ENCODE measurements around the gene WWOX.
A peak's percentile ranks its signal among the peaks of the same experiment; 100 is the strongest.

WWOX gene

DNA sequence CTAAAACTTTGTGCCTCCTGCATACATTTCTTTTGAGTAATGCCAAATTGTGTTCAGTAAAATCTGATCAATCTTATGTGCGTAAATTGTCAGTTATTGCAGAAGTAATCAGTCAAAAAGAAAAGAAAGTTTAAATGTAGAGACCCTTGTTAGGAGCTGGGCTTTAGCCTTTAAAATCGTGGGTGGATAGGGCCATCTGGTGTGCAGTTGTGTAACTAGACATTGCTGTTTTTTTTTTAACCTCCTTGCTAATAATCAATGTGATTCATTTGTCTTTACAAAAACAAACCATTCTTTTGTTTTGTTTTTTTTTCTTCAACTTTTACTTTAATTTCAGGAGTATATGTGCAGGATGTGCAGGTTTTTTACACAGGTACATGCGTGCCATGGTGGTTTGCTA is 5.3 kb upstream of the WWOX start:
- TF ChIP-seq, protein P1, sequence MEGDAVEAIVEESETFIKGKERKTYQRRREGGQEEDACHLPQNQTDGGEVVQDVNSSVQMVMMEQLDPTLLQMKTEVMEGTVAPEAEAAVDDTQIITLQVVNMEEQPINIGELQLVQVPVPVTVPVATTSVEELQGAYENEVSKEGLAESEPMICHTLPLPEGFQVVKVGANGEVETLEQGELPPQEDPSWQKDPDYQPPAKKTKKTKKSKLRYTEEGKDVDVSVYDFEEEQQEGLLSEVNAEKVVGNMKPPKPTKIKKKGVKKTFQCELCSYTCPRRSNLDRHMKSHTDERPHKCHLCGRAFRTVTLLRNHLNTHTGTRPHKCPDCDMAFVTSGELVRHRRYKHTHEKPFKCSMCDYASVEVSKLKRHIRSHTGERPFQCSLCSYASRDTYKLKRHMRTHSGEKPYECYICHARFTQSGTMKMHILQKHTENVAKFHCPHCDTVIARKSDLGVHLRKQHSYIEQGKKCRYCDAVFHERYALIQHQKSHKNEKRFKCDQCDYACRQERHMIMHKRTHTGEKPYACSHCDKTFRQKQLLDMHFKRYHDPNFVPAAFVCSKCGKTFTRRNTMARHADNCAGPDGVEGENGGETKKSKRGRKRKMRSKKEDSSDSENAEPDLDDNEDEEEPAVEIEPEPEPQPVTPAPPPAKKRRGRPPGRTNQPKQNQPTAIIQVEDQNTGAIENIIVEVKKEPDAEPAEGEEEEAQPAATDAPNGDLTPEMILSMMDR (IDR thresholded peaks at IDR 0.05; ENCODE audit: low read depth, low read length), result no peak
- DNase-seq (ENCODE audit: extremely low read depth, low read depth), result no peak

DNA sequence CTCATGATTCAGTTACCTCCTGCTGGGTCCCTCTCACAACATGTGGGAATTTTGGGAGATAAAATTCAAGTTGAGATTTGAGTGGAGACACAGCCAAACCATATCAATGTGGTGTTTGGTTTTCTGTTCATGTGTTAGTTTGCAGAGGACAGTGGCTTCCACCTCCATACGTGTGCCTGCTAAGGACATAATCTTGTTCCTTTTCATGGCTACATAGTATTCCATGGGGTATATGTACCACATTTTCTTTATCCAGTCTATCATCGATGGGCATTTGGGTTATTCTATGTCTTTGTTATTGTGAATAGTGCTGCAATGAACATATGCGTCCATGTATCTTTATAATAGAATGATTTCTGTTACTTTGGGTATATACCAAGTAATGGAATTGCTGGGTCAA is 4.5 kb upstream of the WWOX start:
- DNase-seq (ENCODE audit: extremely low read depth, low read depth), result no peak
- TF ChIP-seq, protein P1 (IDR thresholded peaks at IDR 0.05; ENCODE audit: low read depth, low read length), result no peak

DNA sequence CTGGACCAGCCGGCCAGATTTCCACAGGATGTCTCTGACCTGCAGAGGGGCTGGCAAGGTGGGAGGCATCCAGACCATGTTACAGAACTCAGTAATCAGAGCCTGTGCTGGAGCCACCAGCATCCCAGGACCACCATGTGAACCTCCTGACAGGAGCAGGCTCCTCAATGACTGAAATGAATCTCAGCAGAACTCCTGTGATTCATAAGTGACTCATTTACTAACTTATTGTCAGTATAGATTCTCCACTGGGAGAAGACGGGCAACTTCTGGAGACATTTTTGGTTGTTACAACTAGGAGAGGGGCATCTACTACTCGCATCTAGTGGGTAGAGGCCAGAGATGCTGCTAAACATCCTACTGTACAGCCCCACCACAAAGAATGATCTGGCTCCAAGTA is 3.1 kb upstream of the WWOX start:
- TF ChIP-seq, protein P1 (IDR thresholded peaks at IDR 0.05; ENCODE audit: low read depth, low read length), result no peak
- DNase-seq (ENCODE audit: extremely low read depth, low read depth), result no peak

DNA sequence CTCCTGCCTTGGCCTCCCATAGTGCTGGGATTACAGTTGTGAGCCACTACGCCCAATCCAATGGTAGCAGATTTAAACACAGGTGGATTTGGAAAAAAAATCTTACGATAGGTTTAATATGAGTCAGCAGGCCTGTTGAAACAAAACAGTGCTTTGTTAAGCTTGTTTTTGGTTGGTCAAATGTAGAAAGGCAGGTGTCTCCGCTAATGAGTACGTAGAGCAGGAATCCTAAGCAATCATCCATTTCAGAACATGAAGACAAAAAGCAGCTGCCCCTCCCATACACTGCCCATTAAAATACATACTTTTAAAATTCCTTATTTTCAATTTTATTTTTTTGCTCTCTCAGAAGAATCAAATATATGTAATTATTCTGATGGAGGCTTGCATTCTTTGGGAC is 1.9 kb upstream of the WWOX start:
- DNase-seq (ENCODE audit: extremely low read depth, low read depth), result no peak
- TF ChIP-seq, protein P1 (IDR thresholded peaks at IDR 0.05; ENCODE audit: low read depth, low read length), result no peak

DNA sequence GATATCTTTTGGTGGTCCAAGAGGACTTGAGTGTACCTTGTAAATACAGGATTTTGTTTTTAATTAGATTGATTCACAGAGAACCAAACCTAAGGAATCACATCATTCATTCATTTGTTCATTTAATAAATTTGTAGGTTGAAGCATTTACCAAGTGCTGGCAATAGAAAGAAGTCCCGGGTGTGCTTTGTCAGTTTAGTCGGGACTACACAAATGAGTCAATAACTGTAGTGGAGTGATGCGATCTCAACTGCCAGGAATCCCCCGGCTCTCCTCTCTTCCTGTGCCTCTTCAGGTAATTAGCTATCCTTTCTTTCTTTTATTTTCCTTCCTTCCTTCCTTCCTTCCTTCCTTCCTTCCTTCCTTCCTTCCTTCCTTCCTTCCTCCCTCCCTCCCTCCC is 1.4 kb upstream of the WWOX start:
- no peak for DNase-seq (ENCODE audit: extremely low read depth, low read depth)

DNA sequence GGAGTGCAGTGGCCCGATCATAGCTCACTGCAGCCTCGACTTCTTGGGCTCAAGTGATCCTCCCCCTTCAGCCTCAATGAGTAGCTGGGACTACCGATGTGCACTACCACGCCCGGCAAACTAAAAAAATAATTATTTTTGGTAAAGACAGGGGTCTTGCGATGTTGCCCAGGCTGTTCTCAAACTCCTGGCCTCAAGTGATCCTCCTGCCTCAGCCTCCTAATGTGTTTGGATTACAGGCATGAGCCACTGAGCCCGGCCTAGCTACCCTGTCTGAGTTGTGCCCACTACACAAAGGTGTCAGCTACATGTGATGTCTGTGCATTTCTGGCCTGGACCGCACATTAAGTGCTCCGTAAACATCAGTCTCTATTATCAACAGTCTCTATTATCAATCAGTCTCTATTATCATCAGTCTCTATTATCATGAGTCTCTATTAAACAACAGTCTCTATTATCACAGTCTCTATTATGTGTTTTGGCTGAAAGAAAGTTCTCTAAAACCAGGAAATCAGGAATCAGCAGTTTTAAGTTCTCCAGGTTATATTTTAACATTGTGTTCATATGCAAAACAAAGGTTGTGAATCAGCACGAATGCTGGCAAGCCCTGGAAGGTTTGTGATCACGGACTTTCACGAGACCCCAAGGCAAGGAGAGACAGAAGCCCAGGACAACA is 721 bp upstream of the WWOX start:
- no peak for DNase-seq (ENCODE audit: extremely low read depth, low read depth)
- TF ChIP-seq, protein P1 (IDR thresholded peaks at IDR 0.05; ENCODE audit: low read depth, low read length), result no peak

More for the DNA sequence above, 1.4 kb upstream of the WWOX start:
- TF ChIP-seq, protein P1 (IDR thresholded peaks at IDR 0.05; ENCODE audit: low read depth, low read length), result no peak

DNA sequence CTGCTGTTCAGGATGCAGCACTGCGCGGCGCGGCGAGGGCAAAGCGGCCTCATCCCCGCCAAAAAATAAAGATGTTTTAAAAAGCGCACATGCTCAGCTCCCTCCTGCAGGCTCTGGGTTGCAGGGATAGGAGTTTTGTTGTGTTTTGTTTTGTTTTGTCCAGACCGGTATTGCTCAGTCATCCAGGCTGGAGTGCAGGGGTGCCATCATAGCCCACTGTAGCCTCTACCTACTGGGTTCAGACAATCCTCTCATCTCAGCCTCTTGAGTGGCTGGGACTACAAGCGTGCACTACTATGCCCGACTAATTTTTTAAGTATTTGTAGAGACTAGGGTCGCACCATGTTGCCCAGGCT is 636 bp downstream of the WWOX start:
- DNase-seq (ENCODE audit: extremely low read depth, low read depth), result no peak
- TF ChIP-seq, protein P1 (IDR thresholded peaks at IDR 0.05; ENCODE audit: low read depth, low read length), result peak; percentile 85
